OCI-LY3 (cell line): ENCODE results near the gene NEU2.

Experiments
- H2AFZ ChIP-seq: fragments of 200-600, 300-600 bp; shearing (Covaris generic); 2 replicates; pipeline ENCODE4 v1.6.0; 2014; ENCODE audit warnings: antibody characterized with exemption, low read depth, low read length
- H3K27ac ChIP-seq: fragments of 200-600, 300-600 bp; sonication (generic); 2 replicates; pipeline ENCODE4 v1.5.1; 2014; ENCODE audit warnings: mild to moderate bottlenecking, low read length, moderate library complexity, mixed read lengths
- H3K27me3 ChIP-seq: fragments of 200-600, 300-600 bp; sonication (generic); 2 replicates; pipeline ENCODE4 v1.6.1; 2014; ENCODE audit warnings: low read depth, low read length, mixed read lengths
- H3K36me3 ChIP-seq: fragments of 200-600, 300-600 bp; sonication (generic); replicated peaks from 2 replicates; pipeline ENCODE3; 2014; ENCODE audit warnings: low read depth, low read length, mixed read lengths
- H3K4me1 ChIP-seq: fragments of 300-600, 200-600 bp; sonication (generic); 2 replicates; pipeline ENCODE4 v1.6.1; 2014; ENCODE audit warnings: low read length, mixed read lengths
- H3K4me2 ChIP-seq: fragments of 200-600, 300-600 bp; sonication (generic); 2 replicates; pipeline ENCODE4 v1.6.1; 2014; ENCODE audit warnings: low read length, mixed read lengths
- H3K4me3 ChIP-seq: fragments of 300-600, 200-600 bp; sonication (generic); 2 replicates; pipeline ENCODE4 v1.5.1; 2014; ENCODE audit warnings: antibody characterized with exemption, mild to moderate bottlenecking, low read length, moderate library complexity
- H3K79me2 ChIP-seq: fragments of 300-600, 200-600 bp; shearing (Covaris generic); 2 replicates; pipeline ENCODE4 v1.6.1; 2014; ENCODE audit warnings: mild to moderate bottlenecking, low read length, mixed read lengths
- H3K9ac ChIP-seq: fragments of 300-600, 200-600 bp; shearing (Covaris generic); 2 replicates; pipeline ENCODE4 v1.6.0; 2014; ENCODE audit warnings: mild to moderate bottlenecking, low read length, moderate library complexity
- H3K9me3 ChIP-seq: fragments of 200-600, 300-600 bp; shearing (Covaris generic); 2 replicates; pipeline ENCODE4 v1.6.1; 2014; ENCODE audit warnings: low read length, mixed read lengths; ENCODE audit not compliant: insufficient read depth
- H4K20me1 ChIP-seq: fragments of 200-600, 300-600 bp; sonication (generic); 2 replicates; pipeline ENCODE4 v1.6.1; 2016; ENCODE audit warnings: low read length, mixed read lengths; ENCODE audit not compliant: insufficient read depth
- CTCF ChIP-seq: fragments of 200-600, 300-600 bp; sonication (generic); IDR thresholded peaks from 2 replicates; pipeline ENCODE4 v1.5.1; 2014; ENCODE audit warnings: antibody characterized with exemption, low read length, low read depth
- EZH2phosphoT487 ChIP-seq: fragments of 200-600 bp; shearing (Covaris generic); IDR thresholded peaks from 2 replicates; pipeline ENCODE4 v1.6.1; 2018; ENCODE audit warnings: antibody characterized with exemption, mixed run types, low read depth

NEU2 gene

GRCh38 chr2:233082222-233082930 lies 49.9 kb downstream of the NEU2 start:
- peak overlapping the region; percentile 95 for H3K9ac ChIP-seq
- peak overlapping the region; percentile 80 for H3K4me2 ChIP-seq
- H4K20me1 ChIP-seq, result no peaks in the 10 kb centered on the region
- peaks cover 72% of the 10 kb centered on the region for H3K79me2 ChIP-seq
- H3K4me3 ChIP-seq, result peak overlapping the region; percentile 43
- H2AFZ ChIP-seq, result no peak overlapping the region
- peak overlapping the region; percentile 100 for H3K27ac ChIP-seq
- no peak for TF ChIP-seq EZH2phosphoT487
- TF ChIP-seq CTCF, result no peak
- no peaks in the 10 kb centered on the region for H3K9me3 ChIP-seq
- no peaks in the 10 kb centered on the region for H3K27me3 ChIP-seq
- H3K36me3 ChIP-seq, result peaks cover 41% of the 10 kb centered on the region
- peaks cover 88% of the 10 kb centered on the region for H3K4me1 ChIP-seq

- H4K20me1 ChIP-seq, result no peaks in the 10 kb centered on the region
- H3K79me2 ChIP-seq, result peaks cover 73% of the 10 kb centered on the region
- H3K36me3 ChIP-seq, result peaks cover 44% of the 10 kb centered on the region
- H3K9me3 ChIP-seq, result no peaks in the 10 kb centered on the region
- H2AFZ ChIP-seq, result no peak overlapping the region
- peak overlapping the region; percentile 100 for H3K27ac ChIP-seq
- H3K9ac ChIP-seq, result peak overlapping the region; percentile 95
- H3K27me3 ChIP-seq, result no peaks in the 10 kb centered on the region
- peaks cover 91% of the 10 kb centered on the region for H3K4me1 ChIP-seq
- peak overlapping the region; percentile 80 for H3K4me2 ChIP-seq
- peak overlapping the region; percentile 37; the same call in 1 of the 2 replicates for H3K4me3 ChIP-seq
- TF ChIP-seq EZH2phosphoT487, result no peak
- TF ChIP-seq CTCF, result no peak
These were observed 50.7 kb downstream of the NEU2 start for GRCh38 chr2:233082931-233083755.

GRCh38 chr2:233083782-233084181 lies 51.3 kb downstream of the NEU2 start:
- Histone ChIP-seq H3K4me3 (peak overlapping the region; percentile 37; the same call in 1 of the 2 replicates), H3K4me2 (peak overlapping the region; percentile 80), H3K9me3 (no peaks in the 10 kb centered on the region), H3K36me3 (peaks cover 47% of the 10 kb centered on the region), H3K4me1 (peaks cover 96% of the 10 kb centered on the region), H3K27ac (peak overlapping the region; percentile 100), H2AFZ (no peak overlapping the region), H3K27me3 (no peaks in the 10 kb centered on the region), H4K20me1 (no peaks in the 10 kb centered on the region), H3K79me2 (peaks cover 73% of the 10 kb centered on the region), H3K9ac (peak overlapping the region; percentile 95)
- TF ChIP-seq EZH2phosphoT487, result no peak
- TF ChIP-seq CTCF, result no peak

GRCh38 chr2:233084488-233084887 lies 52.0 kb downstream of the NEU2 start:
- Histone ChIP-seq H3K27ac (peak overlapping the region; percentile 100), H3K9me3 (no peaks in the 10 kb centered on the region), H3K4me1 (peaks cover 96% of the 10 kb centered on the region), H3K36me3 (peaks cover 47% of the 10 kb centered on the region), H2AFZ (no peak overlapping the region), H3K4me3 (peak overlapping the region; percentile 47; the same call in 1 of the 2 replicates), H3K27me3 (no peaks in the 10 kb centered on the region), H3K9ac (peak overlapping the region; percentile 95), H3K4me2 (peak overlapping the region; percentile 80), H3K79me2 (peaks cover 73% of the 10 kb centered on the region), H4K20me1 (no peaks in the 10 kb centered on the region)
- no peak for TF ChIP-seq EZH2phosphoT487
- TF ChIP-seq CTCF, result no peak
